GM23338 (cell line): Measurements from ENCODE around the gene CYBA. TPM values are rescaled to one million over a fixed set of nuclear protein-coding genes. Genes with fewer than 3 reads are reported as not detected.
A peak's percentile ranks its signal among the peaks of the same experiment; 100 is the strongest.

Experiments
- ATAC-seq: fragments of 200-7000 bp; cut with Tn5 transposase; 3 replicates; pipeline ENCODE4 v1.9.1; 2020
- DNase-seq: peaks from one replicate; pipeline ENCODE4 v3.0.0-alpha.2; 2015; ENCODE audit warnings: low spot score
- H2AFZ ChIP-seq: fragments of 200-600 bp; sonication (generic); 2 replicates; pipeline ENCODE4 v1.8.0; 2016; ENCODE audit warnings: antibody characterized with exemption, mild to moderate bottlenecking, moderate library complexity
- H3F3A ChIP-seq: fragments of 200-600 bp; sonication (generic); replicated peaks from 2 replicates; pipeline ENCODE4 v1.8.0; 2017; ENCODE audit warnings: antibody characterized with exemption, mixed run types, low read depth
- H3K27ac ChIP-seq: fragments of 200-600 bp; sonication (generic); 2 replicates; pipeline ENCODE4 v1.6.1; 2016; ENCODE audit warnings: low read depth
- H3K27me3 ChIP-seq: fragments of 200-600 bp; sonication (generic); 2 replicates; pipeline ENCODE4 v1.8.0; 2016; ENCODE audit warnings: mild to moderate bottlenecking, mixed run types, moderate library complexity; ENCODE audit not compliant: insufficient read depth
- H3K36me3 ChIP-seq: fragments of 200-600 bp; sonication (generic); 2 replicates; pipeline ENCODE4 v1.8.0; 2016; ENCODE audit warnings: mild to moderate bottlenecking; ENCODE audit not compliant: insufficient read depth
- H3K4me1 ChIP-seq: fragments of 200-600 bp; sonication (generic); 2 replicates; pipeline ENCODE4 v1.8.0; 2016; ENCODE audit warnings: mild to moderate bottlenecking, moderate library complexity; ENCODE audit not compliant: insufficient read depth
- H3K4me2 ChIP-seq: fragments of 200-600 bp; sonication (generic); 2 replicates; pipeline ENCODE4 v1.7.1; 2017; ENCODE audit warnings: mixed run types
- H3K4me3 ChIP-seq: fragments of 200-600 bp; sonication (generic); 2 replicates; pipeline ENCODE4 v1.6.1; 2016; ENCODE audit warnings: mixed run types
- H3K79me2 ChIP-seq: fragments of 200-600 bp; sonication (generic); replicated peaks from 2 replicates; pipeline ENCODE4 v1.8.0; 2017; ENCODE audit warnings: mild to moderate bottlenecking; ENCODE audit not compliant: insufficient read depth
- H3K9me2 ChIP-seq: fragments of 200-600 bp; sonication (generic); 2 replicates; pipeline ENCODE4 v1.8.0; 2017; ENCODE audit not compliant: insufficient read depth
- H4K20me1 ChIP-seq: fragments of 200-600 bp; sonication (generic); replicated peaks from 2 replicates; pipeline ENCODE4 v1.8.0; 2017; ENCODE audit warnings: mild to moderate bottlenecking; ENCODE audit not compliant: insufficient read depth
- H3K27ac Mint-ChIP-seq: 2 replicates; pipeline ENCODE4 v1.8.0; 2020; ENCODE audit warnings: inconsistent platforms, mild to moderate bottlenecking, moderate library complexity, mixed read lengths
- H3K27me3 Mint-ChIP-seq: 3 replicates; pipeline ENCODE4 v1.8.0; 2022; ENCODE audit warnings: low read depth, mild to moderate bottlenecking, moderate library complexity, mixed read lengths, inconsistent platforms; ENCODE audit not compliant: insufficient read depth, poor library complexity
- H3K36me3 Mint-ChIP-seq: 3 replicates; pipeline ENCODE4 v1.8.0; 2021; ENCODE audit warnings: low read depth, mild to moderate bottlenecking, inconsistent platforms, moderate library complexity, mixed read lengths
- H3K4me1 Mint-ChIP-seq: 3 replicates; pipeline ENCODE4 v1.8.0; 2020; ENCODE audit warnings: mild to moderate bottlenecking, inconsistent platforms, mixed read lengths
- H3K4me3 Mint-ChIP-seq: 3 replicates; pipeline ENCODE4 v1.8.0; 2021; ENCODE audit warnings: moderate library complexity, mild to moderate bottlenecking, inconsistent platforms, mixed read lengths
- H3K9me3 Mint-ChIP-seq: 3 replicates; pipeline ENCODE4 v1.8.0; 2020; ENCODE audit warnings: moderate library complexity, mild to moderate bottlenecking, inconsistent platforms, mixed read lengths
- CREB1 ChIP-seq: fragments of 250-450 bp; sonication (Bioruptor Pico); IDR thresholded peaks from 2 replicates; pipeline ENCODE4 v1.5.0; 2020; ENCODE audit warnings: low read depth, mild to moderate bottlenecking, moderate library complexity
- JUNB ChIP-seq: IDR thresholded peaks from one replicate; pipeline ENCODE4 v1.6.1; 2016; ENCODE audit warnings: antibody characterized with exemption; ENCODE audit not compliant: unreplicated experiment
- NANOG ChIP-seq: IDR thresholded peaks from 2 replicates; pipeline ENCODE4 v1.6.1; 2016; ENCODE audit warnings: antibody characterized with exemption, borderline replicate concordance
- ZNF114 ChIP-seq: fragments of 250-450 bp; sonication (Bioruptor Pico); IDR thresholded peaks from 2 replicates; pipeline ENCODE4 v1.5.0; 2020; ENCODE audit warnings: mild to moderate bottlenecking, moderate library complexity
- ZNF331 ChIP-seq: fragments of 250-450 bp; sonication (Bioruptor Pico); IDR thresholded peaks from 2 replicates; pipeline ENCODE4 v1.5.0; 2020; ENCODE audit warnings: low read depth, mild to moderate bottlenecking, moderate library complexity
- ZNF462 ChIP-seq: fragments of 250-450 bp; sonication (Bioruptor Pico); IDR thresholded peaks from 2 replicates; pipeline ENCODE4 v1.5.0; 2020; ENCODE audit warnings: mild to moderate bottlenecking, moderate library complexity
- polyA plus RNA-seq: library from polyadenylated mRNA; unstranded; fragments of >200 nt; fragmentation: Nextera tagmentation; extraction: Ambion mirVana; gene quantifications from 2 replicates; pipeline ENCODE4 v1.2.1, GENCODE V29; 2016
- total RNA-seq: library from RNA; depleted of rRNA; stranded (reverse); fragments of >200 nt; shearing (Covaris generic); gene quantifications from 2 replicates; pipeline ENCODE4 v1.2.3, GENCODE V29; 2014

Gene CYBA
- total and polyA plus RNA-seq, 2 experiments from 2014 or later: 275 to 281 TPM

DNA sequence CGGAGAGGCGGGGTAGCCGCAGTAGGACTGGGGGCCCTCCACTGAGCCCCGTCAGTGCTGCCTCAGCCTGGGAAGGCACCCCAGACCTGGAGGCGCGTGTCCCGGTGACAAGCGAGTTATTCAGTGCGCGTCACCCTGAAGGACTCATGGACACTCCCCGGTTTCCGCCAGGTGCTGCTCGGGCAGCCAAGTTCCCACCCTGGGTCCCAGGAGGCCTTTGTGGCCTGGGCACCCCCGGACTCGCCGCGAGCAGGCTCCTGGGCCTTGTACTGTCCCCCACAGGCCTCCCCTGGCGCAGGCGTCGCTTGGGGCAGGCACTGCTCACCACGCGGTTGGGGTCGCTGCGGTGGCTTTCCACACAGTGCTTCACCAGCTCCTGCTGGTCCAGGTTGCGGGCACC lies 47.8 kb upstream of the CYBA start:
- H4K20me1 ChIP-seq: no peaks in the 10 kb centered on the region
- H3F3A ChIP-seq: no peaks in the 10 kb centered on the region
- no peak overlapping the region for H3K27ac Mint-ChIP-seq
- no peak overlapping the region for H3K27ac ChIP-seq
- no peak overlapping the region for H3K4me3 Mint-ChIP-seq
- no peaks in the 10 kb centered on the region; the same call in 2 of the 3 replicates for H3K36me3 Mint-ChIP-seq
- H3K9me3 Mint-ChIP-seq: no peaks in the 10 kb centered on the region
- no peak overlapping the region for H3K4me2 ChIP-seq
- peaks cover 2% of the 10 kb centered on the region; the same call in 1 of the 2 replicates for H3K79me2 ChIP-seq
- H3K9me2 ChIP-seq: no peaks in the 10 kb centered on the region
- DNase-seq (no peak), ATAC-seq (no peak)
- H2AFZ ChIP-seq: no peak overlapping the region
- no peaks in the 10 kb centered on the region for H3K27me3 Mint-ChIP-seq
- no peaks in the 10 kb centered on the region for H3K36me3 ChIP-seq
- no peaks in the 10 kb centered on the region for H3K4me1 ChIP-seq
- no peak for TF ChIP-seq ZNF462 (CRISPR knock-in tag)
- TF ChIP-seq NANOG: no peak
- TF ChIP-seq ZNF114 (CRISPR knock-in tag): no peak
- no peak for TF ChIP-seq JUNB
- TF ChIP-seq CREB1 (CRISPR knock-in tag): no peak
- H3K4me1 Mint-ChIP-seq: no peaks in the 10 kb centered on the region
- no peak overlapping the region for H3K4me3 ChIP-seq
- no peaks in the 10 kb centered on the region for H3K27me3 ChIP-seq

DNA sequence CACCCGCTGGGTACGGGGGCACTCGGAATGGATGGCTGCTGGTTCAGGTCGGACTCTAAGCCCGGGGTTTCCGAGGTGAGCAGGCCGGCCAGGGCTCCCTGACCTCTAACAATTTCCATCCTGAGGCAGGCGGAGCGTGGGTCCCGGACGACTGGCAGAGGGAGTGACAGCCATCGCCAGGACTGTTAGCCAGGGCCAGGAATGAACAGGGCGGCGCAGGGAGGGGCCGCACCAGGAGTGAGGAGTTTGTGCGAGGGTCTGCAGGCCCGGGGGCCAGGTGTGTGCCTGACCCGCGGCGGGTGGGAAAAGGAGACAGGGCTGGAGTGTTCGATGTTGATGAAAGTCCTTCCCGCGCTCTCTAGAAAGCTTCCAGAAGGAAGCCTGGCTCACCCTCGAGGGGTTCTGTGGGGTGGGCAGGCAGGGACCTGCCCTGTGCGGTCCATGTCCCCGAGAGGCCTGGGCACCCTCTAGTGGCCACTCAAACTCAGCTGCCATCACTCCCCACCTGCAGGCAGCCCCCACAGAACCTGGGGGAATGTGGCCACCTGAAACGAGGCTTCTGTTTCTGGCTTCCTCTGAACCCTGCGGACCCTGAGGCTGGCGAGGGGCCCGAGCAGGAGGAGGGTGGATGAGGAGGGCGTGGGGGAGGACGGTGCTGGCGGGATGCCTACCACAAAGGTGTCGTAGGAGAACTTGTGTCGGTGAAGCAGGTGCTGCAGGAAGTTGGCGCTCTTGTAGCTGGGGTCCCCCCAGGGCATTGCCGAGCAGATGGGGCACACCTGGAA lies 47.2 kb upstream of the CYBA start:
- Mint-ChIP-seq H3K9me3 (no peaks in the 10 kb centered on the region), H3K27me3 (no peaks in the 10 kb centered on the region), H3K36me3 (no peaks in the 10 kb centered on the region; the same call in 2 of the 3 replicates), H3K27ac (no peak overlapping the region), H3K4me3 (no peak overlapping the region), H3K4me1 (no peaks in the 10 kb centered on the region)
- H3K36me3 ChIP-seq: no peaks in the 10 kb centered on the region
- DNase-seq: peak; percentile 64
- no peak overlapping the region for H3K27ac ChIP-seq
- H4K20me1 ChIP-seq: no peaks in the 10 kb centered on the region
- no peaks in the 10 kb centered on the region for H3K9me2 ChIP-seq
- H3K4me1 ChIP-seq: no peaks in the 10 kb centered on the region
- H3K27me3 ChIP-seq: no peaks in the 10 kb centered on the region
- H3F3A ChIP-seq: no peaks in the 10 kb centered on the region
- H2AFZ ChIP-seq: no peak overlapping the region
- peak; percentile 77 for ATAC-seq
- no peak overlapping the region for H3K4me3 ChIP-seq
- H3K79me2 ChIP-seq: no peaks in the 10 kb centered on the region
- no peak overlapping the region for H3K4me2 ChIP-seq
- no peak for TF ChIP-seq ZNF462 (CRISPR knock-in tag)
- TF ChIP-seq ZNF331 (CRISPR knock-in tag): no peak
